ENCODE data around the gene NUP88.

NUP88 gene

DNA sequence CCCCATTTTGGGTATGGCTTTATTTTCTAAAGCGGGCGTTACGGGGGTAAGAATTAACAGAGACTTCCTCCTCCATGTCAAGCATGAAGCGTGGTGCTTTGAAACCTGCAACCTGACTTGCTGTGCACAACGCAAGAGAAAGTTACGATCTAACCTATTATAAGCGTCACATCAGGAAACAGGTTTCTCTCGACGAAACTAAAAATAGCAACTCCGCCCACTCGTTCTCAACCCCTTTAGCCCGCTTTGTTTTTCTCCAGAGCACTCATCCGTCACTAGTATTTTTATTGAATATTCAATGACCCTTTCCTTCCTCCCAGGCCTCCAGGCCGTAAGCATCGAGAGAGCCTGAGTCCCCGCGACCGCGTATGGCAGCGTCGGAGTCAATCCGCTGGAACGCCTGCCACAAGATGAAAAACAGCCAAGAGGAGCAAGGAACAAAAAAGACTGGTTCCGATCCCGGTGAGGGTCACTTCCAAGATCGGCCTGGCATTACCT, 555 bp downstream of the NUP88 start:
- DNase-seq: peak; percentile 69

DNA sequence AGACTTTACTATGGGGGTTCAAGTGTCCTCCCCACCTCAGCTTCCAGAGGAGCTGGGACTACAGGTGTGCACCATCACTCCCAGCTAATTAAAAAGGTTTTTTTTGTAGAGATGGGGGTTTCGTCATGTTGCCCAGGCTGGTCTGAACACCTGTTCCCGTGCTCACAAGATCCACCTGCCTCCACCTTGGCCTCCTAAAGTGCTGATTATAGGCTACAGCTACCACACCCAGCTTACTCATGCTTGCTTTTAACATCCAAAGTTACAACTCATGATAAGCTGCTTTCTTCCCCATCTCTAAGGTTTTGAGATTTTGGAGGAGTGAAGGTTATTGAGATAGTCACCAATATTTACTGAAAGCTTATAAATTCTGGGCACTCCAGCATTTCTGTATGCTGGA, 2.6 kb downstream of the NUP88 start:
- no peak for DNase-seq

DNA sequence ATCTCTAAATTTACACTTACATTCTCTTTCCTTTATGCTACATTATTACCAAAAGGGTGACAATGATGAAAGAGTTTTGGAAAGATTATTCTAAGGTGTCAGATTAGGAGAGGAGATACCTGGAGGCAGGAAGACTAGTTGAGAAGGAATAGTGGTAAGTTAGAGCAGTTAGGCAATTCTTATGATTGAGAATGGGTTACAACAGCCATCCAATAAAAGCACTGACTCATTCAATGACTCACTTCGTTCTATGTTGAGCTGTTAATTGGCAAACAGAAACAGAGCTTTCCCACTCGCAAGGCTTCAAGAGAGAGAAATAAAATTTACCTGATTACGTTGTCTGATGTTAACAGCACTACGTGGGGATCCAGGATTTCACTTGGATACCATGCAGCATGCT, 5.8 kb downstream of the NUP88 start:
- no peak for DNase-seq

DNA sequence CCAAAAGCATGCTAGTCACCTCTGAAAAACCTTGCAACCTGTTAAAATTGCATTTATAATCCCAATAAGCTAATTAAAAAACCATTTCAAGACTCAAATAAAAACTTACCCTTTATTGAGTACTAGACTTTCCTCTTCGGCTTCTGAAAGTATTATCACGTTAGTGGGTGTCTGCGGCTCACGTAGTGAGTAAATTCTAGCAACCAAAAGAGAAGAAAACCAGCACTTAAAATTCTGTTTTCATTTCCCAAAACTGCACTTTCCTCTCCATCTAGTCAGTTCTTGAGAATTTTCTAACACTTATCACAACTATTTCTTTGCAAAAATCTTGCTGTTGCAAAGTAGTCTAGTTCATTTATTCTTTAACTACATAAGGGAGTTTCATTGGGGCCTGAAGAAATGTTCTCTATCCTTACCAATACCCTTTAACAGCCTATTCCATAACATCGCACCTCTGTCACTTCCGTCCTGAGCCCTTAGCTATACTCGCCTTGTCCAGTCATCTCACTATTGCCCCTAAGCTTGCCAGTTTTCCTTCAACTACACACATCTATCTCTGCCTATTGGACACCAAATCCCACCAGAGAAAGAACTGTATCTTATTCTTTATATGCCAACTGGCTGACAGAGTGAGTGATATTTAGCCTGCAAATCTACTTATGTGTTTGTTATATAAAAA, 8.7 kb downstream of the NUP88 start:
- DNase-seq: no peak

DNA sequence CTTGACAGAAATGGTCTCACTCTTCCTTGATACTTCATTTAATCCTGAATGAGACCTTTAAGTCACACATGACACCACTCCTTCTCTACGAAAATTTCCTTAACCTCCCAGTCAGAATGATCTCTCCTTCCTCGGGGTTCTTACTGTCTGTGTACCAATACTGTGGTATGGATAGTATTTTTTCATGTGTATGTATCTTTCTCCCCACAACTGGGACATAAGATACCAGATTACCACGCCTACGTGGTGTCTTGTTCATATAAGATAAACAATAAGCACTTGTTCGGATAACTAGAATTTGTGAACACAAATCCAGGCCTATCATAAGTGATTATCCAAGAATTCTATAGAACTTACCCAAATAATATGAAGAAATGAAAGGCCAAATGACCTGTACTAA, 11.3 kb downstream of the NUP88 start:
- no peak for DNase-seq

DNA sequence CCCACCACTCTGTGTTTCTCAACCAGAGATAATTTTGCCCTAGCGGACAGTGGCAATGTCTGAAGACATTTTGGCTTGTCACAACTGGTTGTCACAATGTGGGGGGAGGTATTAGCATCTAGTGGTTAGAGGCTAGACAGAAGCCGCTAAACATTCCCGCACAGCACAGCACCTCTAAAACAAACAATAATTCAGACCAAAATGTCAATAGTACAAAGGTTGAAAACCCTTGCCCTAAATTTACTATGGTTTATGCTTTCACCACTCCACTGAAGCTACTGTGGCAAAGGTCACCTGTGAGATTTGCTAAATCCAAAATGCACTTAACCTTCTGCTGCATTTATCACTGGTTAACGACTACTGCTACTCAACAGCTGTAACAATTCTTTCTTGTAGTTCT, 14.1 kb downstream of the NUP88 start:
- no peak for DNase-seq

DNA sequence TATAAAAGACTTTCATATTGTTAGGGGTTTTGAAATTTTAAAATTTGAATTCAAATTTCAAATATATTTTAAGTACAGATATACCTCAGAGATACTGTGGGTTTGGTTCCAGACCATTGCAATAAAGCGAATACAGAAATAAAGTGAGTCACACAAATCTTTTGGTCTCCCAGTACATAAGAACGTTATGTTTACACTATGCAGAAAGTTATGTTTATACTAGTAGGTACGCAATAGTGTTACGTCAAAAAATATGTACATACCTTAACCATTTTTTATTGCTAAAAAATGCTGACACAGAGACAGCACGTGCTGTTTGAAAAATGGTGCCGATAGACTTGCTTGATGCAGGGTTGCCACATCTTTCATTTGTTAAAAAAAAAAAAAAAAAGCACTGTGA, 19.7 kb downstream of the NUP88 start:
- DNase-seq: no peak

DNA sequence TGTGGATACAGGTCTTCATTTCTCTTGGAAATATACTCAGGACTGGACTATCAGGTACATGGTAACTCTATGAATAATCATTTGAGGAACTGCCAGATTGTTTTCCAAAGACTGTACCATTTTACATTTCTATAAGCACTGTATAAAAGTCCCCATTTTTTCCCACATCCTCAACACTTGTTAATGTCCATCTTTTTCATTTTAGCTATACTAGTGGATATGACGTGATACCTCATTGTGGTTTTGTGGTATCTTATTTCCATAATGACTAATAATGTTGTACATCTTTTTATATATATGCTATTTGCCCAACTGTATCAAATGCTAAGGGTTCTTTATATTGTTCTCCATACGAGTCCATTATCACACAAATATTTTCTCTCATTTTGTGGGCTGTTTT, 22.9 kb downstream of the NUP88 start:
- DNase-seq: no peak

DNA sequence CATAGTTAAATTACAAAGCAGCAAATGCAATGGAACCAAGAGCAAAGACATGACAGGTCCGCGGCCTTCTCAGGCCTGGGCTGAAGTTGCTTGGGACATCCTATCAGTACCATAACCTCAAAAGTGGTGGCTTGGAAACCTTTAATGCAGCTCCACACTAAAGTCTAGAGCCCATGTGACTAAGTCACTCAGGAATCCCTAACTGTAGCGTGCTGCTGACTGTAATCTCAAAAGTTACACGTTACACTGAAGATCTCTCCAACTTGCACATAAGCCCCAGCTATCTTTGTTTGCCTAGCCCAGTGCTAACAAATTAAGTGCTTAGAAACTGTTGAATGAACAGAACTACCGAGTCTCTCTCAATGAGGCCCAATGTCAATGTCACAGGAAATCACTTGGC, 27.8 kb downstream of the NUP88 start:
- DNase-seq: no peak

DNA sequence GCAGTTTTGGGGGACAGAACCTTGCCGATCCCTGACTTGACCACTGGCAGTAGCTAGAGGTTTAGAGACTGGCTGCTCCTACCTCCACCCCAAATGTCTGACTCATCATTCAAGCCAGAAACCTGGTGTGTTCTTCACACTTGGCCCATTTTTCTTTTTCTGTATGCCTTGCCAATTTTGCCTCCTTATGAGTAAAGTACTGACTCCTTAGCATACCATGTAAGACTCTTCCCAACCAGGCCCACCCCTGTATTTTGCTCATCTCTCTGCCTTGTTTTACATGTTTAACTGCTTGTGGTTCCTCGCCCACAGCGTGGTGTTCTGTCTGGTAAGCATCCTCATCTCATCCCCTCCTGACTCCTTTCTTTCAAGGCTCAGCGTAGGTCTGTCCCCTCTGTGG, 37.9 kb downstream of the NUP88 start:
- no peak for DNase-seq

DNA sequence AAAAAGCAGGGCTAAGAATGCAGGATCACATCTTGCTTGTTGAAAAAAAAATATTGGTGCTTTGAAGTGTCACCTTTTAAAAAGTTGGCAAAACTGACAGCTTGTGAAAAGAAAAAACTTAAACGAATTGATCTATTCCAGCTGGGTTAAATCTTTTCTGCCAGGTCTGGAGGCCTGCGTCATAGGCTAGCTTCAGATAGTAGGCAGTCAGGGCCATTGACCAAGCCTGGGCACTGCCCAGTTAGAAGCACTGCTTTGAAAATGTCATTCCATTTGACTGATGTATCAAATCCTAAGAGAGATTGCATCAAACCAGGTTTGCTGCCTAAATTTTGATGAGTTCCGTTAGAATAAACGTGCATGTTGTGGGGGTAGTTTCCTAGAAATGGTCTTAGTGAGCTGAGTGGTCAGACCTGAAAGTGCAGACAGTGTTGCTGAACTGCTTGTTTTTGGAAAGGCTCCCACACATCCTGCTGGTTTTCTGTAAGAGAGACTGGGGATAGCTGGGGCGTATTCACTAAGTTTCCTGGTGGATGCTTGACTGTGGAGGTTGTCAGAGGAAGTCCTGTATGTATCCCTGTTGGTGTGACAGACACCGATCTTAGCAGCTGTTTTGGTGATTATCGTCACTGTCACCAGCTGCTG, 38.8 kb downstream of the NUP88 start:
- no peak for DNase-seq

DNA sequence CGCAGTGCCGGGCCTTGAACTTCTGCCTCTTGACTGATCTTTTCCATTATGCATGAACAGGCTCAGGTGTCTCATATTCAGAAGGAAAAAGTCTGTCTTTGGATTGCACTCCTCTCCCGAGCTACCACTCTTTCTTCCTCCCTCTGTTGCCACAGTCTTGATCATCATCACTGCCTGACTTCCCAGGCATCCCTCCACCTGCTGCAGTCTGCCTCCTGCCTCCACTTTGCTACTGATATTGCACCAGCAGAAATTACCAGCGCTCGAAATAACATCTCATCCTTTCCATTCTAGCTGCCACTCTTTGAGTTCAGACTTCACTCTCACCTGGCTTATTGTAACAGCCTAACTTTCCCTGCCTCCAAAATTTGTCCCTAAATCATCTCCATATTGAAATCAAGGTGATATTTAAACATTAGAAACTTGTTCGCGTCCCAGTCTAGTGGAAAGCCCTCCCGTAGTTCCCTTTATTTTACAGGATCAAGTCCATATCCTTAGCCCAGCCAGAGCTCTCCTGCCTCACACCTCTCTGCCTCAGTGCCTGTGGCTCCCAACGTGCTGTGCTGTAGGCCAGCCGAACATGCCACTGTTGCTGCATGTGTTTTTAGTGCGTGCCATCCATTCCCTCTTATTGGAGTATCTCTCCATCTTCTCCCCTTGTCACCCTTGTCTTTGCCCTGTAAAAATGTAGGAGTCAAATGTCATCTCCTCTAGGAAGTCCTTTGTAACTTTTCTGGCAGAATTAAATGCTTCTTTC, 39.9 kb downstream of the NUP88 start:
- DNase-seq: no peak

DNA sequence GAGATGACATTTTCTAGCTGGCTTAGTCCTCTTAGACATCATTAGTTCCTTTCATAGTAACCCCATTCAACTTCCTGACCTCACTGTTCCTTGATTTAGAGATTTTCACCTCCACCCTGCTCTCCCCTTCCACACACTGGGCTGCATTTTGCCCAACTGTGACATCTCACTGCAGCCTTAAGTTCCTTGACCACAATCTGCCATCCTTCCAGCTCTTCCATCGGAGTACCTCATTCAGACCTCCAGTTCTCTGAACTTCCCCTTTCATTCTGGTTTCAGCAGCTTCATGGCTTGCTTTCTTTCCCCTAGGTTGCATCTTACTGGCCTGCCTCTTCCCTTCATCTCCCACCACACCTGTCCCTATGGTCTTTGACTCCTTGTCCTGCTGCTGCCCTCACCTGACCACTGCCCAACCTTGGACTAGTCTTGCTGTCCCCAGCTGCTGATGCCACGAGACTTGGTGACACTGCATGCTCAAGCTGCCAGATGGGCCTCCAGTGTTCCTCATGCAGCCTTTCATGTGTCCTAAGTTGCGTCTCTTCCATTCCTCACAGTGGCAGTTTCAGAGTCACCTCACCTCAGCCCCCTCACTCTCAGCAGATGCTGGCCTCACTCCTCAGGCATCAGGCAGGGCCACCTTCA, 40.8 kb downstream of the NUP88 start:
- no peak for DNase-seq

DNA sequence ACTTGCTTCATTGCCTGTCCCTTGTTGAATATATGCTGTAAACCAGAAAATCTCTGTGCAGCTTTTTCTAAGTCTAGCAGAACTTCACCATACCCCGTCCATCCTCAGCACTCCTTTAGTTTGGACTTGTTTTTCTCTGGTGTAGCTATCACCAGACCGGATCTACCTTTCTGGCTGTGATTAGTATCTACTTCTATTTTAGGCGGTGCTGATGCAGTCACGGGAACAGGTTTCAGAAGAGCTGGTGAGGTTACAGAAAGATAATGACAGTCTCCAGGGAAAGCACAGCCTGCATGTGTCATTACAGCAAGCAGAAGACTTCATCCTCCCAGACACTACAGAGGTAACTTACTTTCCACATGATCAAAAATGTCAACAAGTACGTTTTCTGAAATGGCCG, 46.4 kb downstream of the NUP88 start:
- no peak for DNase-seq

DNA sequence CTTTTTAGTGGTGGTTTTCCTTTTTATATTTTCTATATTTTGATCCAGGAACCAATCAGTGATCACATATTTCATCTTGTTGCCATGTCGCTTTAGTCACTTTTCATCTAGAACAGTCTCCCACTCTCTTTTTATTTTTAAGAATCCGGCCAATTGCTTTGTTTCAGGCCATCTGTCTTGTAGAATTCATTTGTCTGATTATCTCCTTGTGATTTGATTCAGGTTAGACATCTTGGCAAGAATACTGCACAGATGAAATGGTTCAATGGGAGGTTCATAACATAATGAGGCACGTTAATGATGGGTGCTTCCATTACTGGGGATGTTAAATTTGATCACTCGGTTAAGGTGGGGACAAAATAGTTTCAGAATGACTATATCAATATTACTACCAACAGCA, 49.1 kb downstream of the NUP88 start:
- no peak for DNase-seq

DNA sequence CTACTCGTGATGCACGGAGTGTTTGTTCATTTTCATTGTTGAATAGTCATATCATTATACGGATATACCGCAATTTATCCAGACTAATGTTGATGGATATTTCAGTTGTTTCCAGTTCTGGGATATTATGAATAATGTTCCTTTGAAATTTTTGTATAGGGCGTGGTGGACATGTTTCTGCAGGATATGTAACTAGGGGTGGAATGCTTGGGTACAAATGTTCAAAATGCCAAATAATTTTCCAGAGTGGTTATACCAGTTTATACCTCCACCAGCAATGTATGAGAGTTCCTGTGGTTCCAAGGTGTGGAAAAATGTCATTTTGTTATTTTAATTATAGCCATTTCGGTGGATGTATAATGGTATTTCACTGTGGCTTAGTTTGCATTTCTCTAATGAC, 53.6 kb downstream of the NUP88 start:
- DNase-seq: no peak

DNA sequence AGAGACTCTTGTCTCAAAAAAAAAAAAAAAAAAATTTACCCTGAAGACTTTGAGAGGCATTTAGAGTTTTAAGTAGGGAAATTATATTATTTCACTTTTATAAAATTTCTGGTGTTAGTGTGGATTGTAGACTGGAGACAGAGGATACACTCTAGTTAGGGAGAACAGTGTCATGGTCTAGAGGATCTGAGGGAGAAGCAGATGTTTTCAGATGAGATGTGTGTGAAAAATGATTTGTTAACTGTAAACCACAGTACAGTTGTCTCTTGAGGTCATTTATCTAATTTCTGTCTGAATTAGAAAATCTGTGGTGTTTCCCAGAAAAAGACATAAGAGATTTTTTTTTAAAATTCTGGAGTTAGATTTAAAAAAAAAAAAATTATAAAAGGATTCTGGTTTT, 54.8 kb downstream of the NUP88 start:
- no peak for DNase-seq

DNA sequence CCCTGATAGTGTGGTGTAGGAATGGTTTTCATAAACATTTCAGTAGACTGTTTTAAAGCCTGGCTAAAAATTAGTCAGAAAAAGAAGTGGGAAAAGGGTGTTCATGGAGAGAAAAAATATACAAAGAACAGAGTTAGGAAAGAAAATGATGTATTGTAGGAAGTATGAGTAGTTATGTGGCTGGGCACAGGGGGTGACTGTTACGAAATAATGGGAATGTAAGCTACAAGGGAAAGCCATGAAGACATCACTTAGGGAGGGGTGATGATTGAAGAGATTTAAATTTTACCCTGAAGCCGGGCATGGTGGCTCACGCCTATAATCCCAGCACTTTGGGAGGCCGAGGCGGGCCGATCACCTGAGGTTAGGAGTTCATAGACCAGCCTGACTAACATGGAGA, 55.3 kb downstream of the NUP88 start:
- no peak for DNase-seq

DNA sequence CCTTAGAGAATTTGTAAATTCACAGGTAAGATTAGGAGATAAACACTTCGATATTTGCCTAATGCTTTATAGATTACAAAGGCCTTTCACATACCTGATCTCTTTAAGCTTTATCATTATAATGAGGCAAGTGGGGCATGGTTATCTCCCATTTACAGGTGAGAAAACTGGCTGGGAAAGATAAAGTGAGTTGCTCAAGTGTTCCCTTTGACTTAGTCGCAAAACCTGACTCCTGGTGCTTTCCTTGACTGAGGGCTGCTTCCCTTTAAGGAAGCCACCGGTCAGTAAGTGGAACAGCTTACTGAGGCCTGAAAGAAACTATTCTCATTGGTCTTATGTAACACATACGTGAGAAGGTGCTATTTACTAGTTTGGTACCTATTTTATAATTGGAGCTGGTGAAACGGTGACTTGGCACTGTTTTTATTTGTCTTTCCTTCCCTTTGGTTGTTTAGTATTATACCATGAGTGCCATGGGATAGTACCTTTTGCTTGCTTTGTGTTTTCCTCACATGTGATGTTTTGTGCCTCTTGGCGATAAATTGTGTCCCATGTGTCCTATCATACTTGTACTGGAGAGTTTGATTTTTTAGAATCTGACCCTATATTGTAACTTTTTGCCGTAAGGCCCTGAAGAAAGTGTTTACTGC, 57.2 kb downstream of the NUP88 start:
- no peak for DNase-seq

DNA sequence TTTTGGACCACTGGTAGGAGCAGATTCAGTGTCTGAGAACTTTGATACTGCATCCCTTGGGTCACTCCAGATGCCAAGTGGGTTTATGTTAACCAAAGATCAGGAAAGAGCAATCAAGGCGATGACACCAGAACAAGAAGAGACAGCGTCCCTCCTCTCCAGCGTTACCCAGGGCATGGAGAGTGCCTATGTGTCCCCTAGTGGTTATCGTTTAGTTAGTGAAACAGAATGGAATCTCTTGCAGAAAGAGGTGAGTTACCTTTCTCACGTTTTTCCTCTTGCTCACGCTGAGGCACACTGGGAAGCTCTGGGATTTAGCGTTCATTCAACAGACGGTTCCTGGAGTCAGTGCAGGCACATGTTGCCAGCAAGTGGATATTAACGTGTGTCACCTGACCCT, 58.0 kb downstream of the NUP88 start:
- DNase-seq: no peak

DNA sequence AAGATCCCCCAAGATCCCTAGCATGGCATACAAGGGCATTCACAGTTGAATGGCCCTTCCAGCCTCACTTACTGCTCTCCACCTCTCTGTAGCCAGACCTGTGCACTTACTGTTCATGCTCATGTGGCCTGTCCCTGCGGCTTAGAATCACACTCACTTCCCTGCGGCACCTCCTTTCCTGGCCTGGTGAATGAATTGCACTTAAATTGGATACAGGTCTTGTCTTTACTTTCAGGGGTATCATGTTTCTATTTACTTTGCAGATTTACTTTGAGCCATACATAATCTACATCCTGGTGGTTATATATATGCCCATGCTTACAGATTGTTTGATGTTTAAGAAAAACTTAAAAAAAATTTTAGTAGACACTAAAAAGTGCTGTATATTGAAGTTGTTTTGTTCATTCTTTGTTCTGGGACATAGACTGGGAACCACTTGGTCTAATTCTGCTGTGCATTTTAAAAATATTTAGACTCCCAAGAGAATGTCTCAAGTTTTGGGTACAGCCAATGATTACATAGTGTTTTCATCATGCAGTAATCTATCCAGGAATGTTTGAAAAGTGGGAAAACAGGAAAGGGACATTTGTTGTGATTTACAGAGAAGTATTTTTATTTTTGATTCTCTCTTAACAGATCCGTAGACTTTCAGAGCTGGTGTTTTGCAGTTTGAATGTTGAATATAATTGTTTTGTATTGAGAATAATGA, 63.9 kb downstream of the NUP88 start:
- no peak for DNase-seq

DNA sequence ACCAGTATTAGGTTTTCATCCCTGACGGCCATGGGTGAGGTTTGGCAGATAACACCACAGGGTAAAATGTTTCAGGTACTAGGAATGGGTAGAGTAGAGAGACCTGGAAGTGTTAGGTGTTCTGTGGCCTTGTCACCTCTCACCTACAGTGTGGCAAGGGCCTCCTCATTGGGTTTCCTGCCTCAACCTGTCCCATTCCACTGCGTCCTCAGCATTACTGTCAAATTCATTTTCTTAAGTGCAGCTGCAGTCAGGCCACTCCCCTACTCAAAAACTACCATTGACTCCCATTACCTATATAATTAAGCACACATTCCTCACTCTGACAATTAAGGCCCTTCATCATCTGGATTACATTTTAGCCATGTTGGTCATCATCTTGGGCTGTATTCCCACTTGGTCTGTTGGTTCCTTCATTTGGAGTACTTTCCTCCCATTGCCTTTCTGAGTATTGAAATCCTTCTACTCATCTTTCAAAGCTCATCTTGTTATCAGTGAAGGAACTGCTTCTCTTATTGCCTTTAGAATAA, 64.5 kb downstream of the NUP88 start:
- DNase-seq: no peak

Measured in activated naive CD4-positive, alpha-beta T cell treated with anti-CD3 and anti-CD28 coated beads, Interleukin-2, amount 50 U/mL, for 16 hours (primary cell).